Adrenal gland (tissue), 12 donors: ENCODE results near the gene MICU2. TPM values are rescaled to one million over a fixed set of nuclear protein-coding genes. Genes with fewer than 3 reads are reported as not detected.

Experiments
- DNase-seq, 7 donors: peaks; one replicate each; pipeline ENCODE4 v3.0.0-alpha.2; 2019 to 2020
- H3K27ac ChIP-seq, 5 donors: fragments of 200-600 bp; sonication (generic) in 4 of 5; 1 replicate in 3 of 5; 2 replicates in 2 of 5; pipeline versions ENCODE4 v1.5.1 to v1.8.0; 2016 to 2020; ENCODE audit warnings: mild to moderate bottlenecking in 1 of 5
- H3K27me3 ChIP-seq: fragments of 200-600 bp; 2 replicates; pipeline ENCODE4 v1.8.0; 2021
- H3K36me3 ChIP-seq, 2 donors: fragments of 200-600 bp; replicated peaks in 1 of 2; 1 replicate in 1 of 2; 2 replicates in 1 of 2; pipeline versions ENCODE4 v1.5.1 to v1.8.0; 2018 to 2022
- H3K4me1 ChIP-seq, 2 donors: fragments of 200-600 bp; replicated peaks in 1 of 2; 1 replicate in 1 of 2; 2 replicates in 1 of 2; pipeline versions ENCODE4 v1.5.1 to v1.8.0; 2018 to 2021
- H3K4me3 ChIP-seq, 4 donors: fragments of 200-600 bp; sonication (generic) in 3 of 4; one replicate each; pipeline ENCODE4 v1.5.1; 2016 to 2018
- H3K9me3 ChIP-seq, 3 donors: fragments of 200-600 bp; sonication (generic) in 1 of 3; replicated peaks in 1 of 3; 1 replicate in 2 of 3; 2 replicates in 1 of 3; pipeline versions ENCODE4 v1.5.1 to v1.8.0; 2016 to 2021
- POLR2A ChIP-seq, 2 donors: fragments of 450-650 bp; IDR thresholded peaks; one replicate each; pipeline ENCODE4 v1.6.1; 2017; ENCODE audit warnings: antibody characterized with exemption in 2 of 2, mild to moderate bottlenecking in 2 of 2, moderate library complexity in 1 of 2
- WGBS, 4 donors: extraction: QIAGEN DNeasy Blood & Tissue Kit in 2 of 4; methylation state at CpG; one replicate each; pipeline versions ENCODE4 v1.1.5 to v1.1.7; 2013 to 2017; 5-methylcytosine and 5-hydroxymethylcytosine counted together
- intact Hi-C, 2 donors: fragments of 100-400 bp; cut with DNase I; formaldehyde crosslinking; loops; one replicate each; pipeline versions ENCODE4 v1.14.1 to v1.15.0; 2022 to 2023
- polyA plus RNA-seq, 3 donors: library from polyadenylated mRNA; stranded (reverse); fragments of 200-250 nt in 2 of 3; fragments of 350-450 nt in 1 of 3; fragmentation: Illumina TruSeq in 1 of 3; extraction: RNeasy Lipid Tissue Mini Kit (QIAGEN cat#74804) in 1 of 3; gene quantifications; one replicate each; pipeline ENCODE4 v1.2.3, GENCODE V29; 2013 to 2014
- total RNA-seq, 9 donors: library from RNA; depleted of rRNA in 4 of 9; stranded (reverse); fragments of >200 nt in 4 of 9; fragments of 120-200 nt in 1 of 9; fragmentation: NEBNext Ultra II Directional in 1 of 9; extraction: Animal tissue kit (Norgen Biotek cat#: 25700) in 1 of 9; gene quantifications; one replicate each; pipeline versions ENCODE4 v1.1.0 to v1.2.4, GENCODE V29; 2013 to 2023
- TF ChIP-seq, protein P1 (sequence below), 6 experiments: fragments of 450-650 bp in 4 of 6; fragments of 200-600 bp in 2 of 6; sonication (generic) in 1 of 6; IDR thresholded peaks; 1 replicate in 5 of 6; 2 replicates in 1 of 6; pipeline versions ENCODE4 v1.5.1 to v1.8.0; 2016 to 2021; ENCODE audit warnings: antibody characterized with exemption in 6 of 6, mild to moderate bottlenecking in 2 of 6, moderate library complexity in 1 of 6
- donor health status: healthy with polysubstance abuse.
- donor health status: Bipolar disorder and iron deficiency.
- donor health status: DM: yes; HTN: yes; CAD: no.
- donor health status: DM: no; HTN: no; CAD: no.
- donor health status: DM: no; HTN: no; CAD: no.
- donor health status: DM: yes; HTN: yes; CAD: no.

MICU2 gene
- total and polyA plus RNA-seq, 12 donors: 39.7 to 157 (median 59.7) TPM

GRCh38 chr13:21486322-21486721 lies 117.6 kb downstream of the MICU2 start:
- Histone ChIP-seq H3K9me3 (peaks cover 0 to 14% (median 11%) of the 10 kb centered on the region in 3 donors), H3K27me3 (no peaks in the 10 kb centered on the region), H3K4me3 (no peak overlapping the region), H3K4me1 (no peaks in the 10 kb centered on the region), H3K36me3 (no peaks in the 10 kb centered on the region), H3K27ac (no peak overlapping the region)
- DNase-seq: no peak
- no peak for TF ChIP-seq POLR2A (IDR thresholded peaks at IDR 0.05)
- TF ChIP-seq, protein P1, sequence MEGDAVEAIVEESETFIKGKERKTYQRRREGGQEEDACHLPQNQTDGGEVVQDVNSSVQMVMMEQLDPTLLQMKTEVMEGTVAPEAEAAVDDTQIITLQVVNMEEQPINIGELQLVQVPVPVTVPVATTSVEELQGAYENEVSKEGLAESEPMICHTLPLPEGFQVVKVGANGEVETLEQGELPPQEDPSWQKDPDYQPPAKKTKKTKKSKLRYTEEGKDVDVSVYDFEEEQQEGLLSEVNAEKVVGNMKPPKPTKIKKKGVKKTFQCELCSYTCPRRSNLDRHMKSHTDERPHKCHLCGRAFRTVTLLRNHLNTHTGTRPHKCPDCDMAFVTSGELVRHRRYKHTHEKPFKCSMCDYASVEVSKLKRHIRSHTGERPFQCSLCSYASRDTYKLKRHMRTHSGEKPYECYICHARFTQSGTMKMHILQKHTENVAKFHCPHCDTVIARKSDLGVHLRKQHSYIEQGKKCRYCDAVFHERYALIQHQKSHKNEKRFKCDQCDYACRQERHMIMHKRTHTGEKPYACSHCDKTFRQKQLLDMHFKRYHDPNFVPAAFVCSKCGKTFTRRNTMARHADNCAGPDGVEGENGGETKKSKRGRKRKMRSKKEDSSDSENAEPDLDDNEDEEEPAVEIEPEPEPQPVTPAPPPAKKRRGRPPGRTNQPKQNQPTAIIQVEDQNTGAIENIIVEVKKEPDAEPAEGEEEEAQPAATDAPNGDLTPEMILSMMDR (IDR thresholded peaks at IDR 0.05): no peak
- 90 to 96% (median 93%) methylated on average over 4 of the region's 4 CpGs for WGBS, 4 donors
- intact Hi-C loops: loop anchor here in 1 of 2 donors (10.0 kb wide), 1 partner anchor 542 kb away; no protein-coding TSS in a partner anchor

DNA sequence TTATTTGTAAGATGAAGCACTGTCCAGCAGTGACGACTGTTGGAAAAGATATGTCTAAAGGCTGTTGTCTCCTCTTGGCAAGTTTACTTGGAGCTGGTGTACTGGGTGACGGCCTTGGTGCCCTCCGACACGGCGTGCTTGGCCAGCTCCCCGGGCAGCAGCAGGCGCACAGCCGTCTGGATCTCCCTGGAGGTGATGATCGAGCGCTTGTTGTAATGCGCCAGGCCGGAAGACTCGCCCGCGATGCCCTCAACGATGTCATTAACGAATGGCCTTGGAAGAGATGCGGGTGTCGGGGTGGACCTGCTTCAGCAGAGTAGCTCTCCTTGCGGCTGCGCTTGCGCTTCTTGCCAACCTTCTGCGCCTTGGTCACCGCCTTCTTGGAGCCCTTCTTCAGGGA lies 120.2 kb downstream of the MICU2 start:
- Histone ChIP-seq H3K9me3 (peaks cover 0 to 14% (median 11%) of the 10 kb centered on the region in 3 donors), H3K36me3 (no peaks in the 10 kb centered on the region), H3K4me3 (no peak overlapping the region), H3K4me1 (no peaks in the 10 kb centered on the region), H3K27me3 (no peaks in the 10 kb centered on the region), H3K27ac (no peak overlapping the region)
- TF ChIP-seq, protein P1 (IDR thresholded peaks at IDR 0.05): no peak
- TF ChIP-seq POLR2A (IDR thresholded peaks at IDR 0.05): no peak
- DNase-seq: no peak
- 83 to 95% (median 88%) methylated on average over 12 to 24 of the region's 24 CpGs for WGBS, 4 donors
- intact Hi-C loops: loop anchor here (5.0 to 10.0 kb wide), 2 partner anchors 371 to 539 kb away; no protein-coding TSS in a partner anchor

GRCh38 chr13:21481359-21481758 lies 122.6 kb downstream of the MICU2 start:
- peaks cover 0 to 8% of the 10 kb centered on the region in 2 donors for H3K4me1 ChIP-seq
- H3K27me3 ChIP-seq: no peaks in the 10 kb centered on the region
- peaks cover 0 to 2% (median 0%) of the 10 kb centered on the region in 3 donors for H3K9me3 ChIP-seq
- 52 to 65% (median 58%) methylated on average over 6 of the region's 6 CpGs for whole genome bisulfite sequencing, 4 donors
- DNase-seq: no peak
- intact Hi-C loops: loop anchor here (5.0 to 10.0 kb wide), 2 partner anchors 369 to 537 kb away; no protein-coding TSS in a partner anchor
- TF ChIP-seq POLR2A (IDR thresholded peaks at IDR 0.05): no peak
- TF ChIP-seq, protein P1 (IDR thresholded peaks at IDR 0.05): no peak
- H3K4me3 ChIP-seq: no peak overlapping the region
- no peak overlapping the region for H3K27ac ChIP-seq
- H3K36me3 ChIP-seq: no peaks in the 10 kb centered on the region

DNA sequence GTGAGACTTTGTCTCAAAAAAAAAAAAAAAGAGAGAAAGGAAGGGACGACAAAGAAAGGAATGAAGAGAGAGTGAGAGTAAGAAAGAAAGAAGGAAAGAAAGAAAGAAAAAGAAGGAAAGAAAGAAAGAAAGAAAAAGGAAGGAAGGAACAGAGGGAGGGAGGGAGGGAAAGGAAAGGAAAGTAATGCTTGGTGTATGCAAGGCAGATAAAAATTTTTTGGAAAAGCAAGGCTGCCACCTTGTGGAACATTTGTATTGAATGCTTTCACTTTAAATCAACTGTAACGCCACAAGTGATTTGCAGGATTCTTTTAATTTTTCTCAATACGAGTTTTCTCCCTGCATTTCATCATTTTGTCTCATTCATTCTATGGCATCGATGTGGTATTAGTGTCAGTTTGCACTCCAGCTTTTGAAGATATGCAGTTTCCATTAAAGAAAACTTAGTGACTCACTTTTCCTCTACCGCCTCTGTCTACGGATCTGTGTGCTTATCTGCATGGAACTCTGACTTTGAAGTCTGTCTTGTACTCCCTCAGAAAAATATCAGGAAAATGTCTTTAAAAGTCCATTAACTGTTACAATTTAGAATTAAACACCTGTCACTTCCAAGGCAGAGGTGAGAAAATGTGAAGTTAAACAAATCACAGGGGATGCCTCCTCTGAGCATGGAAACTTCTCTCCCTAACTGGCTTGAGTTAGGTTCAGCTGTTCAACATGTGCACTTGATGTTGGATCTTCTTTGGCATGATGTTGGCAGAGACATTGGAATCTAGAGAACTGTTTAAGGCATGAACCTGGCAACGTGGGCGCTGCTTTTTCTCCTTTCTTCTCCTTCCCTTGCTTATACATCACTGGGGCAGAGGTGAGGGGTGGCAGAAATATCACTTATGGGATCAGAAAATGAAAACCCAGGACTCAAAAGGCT lies 124.8 kb downstream of the MICU2 start:
- H3K27me3 ChIP-seq: no peaks in the 10 kb centered on the region
- H3K9me3 ChIP-seq: no peaks in the 10 kb centered on the region
- H3K27ac ChIP-seq: no peak overlapping the region
- TF ChIP-seq POLR2A (IDR thresholded peaks at IDR 0.05): no peak
- TF ChIP-seq, protein P1 (IDR thresholded peaks at IDR 0.05): peak; percentile 31 to 77 (median 71)
- intact Hi-C loops: loop anchor here (5.0 to 10.0 kb wide), 3 partner anchors 182 to 542 kb away; no protein-coding TSS in a partner anchor
- WGBS, 4 donors: 20 to 23% (median 21%) methylated on average over 8 of the region's 8 CpGs
- peak in 5 of 7 donors; percentile 34 to 67 (median 59) for DNase-seq
- peak overlapping the region in 1 of 4 donors; percentile 5 for H3K4me3 ChIP-seq
- peaks cover 0 to 8% of the 10 kb centered on the region in 2 donors for H3K4me1 ChIP-seq
- H3K36me3 ChIP-seq: no peaks in the 10 kb centered on the region
